Heart right ventricle (tissue), 16 donors: ENCODE data around the gene ERFL. TPM values are rescaled to one million over a fixed set of nuclear protein-coding genes. Genes with fewer than 3 reads are reported as not detected.

Experiments used
- ATAC-seq, 8 donors: fragments of 200-7000 bp; cut with Tn5 transposase; one replicate each; pipeline ENCODE4 v1.9.1; 2020; ENCODE audit warnings: mild to moderate bottlenecking in 8 of 8, moderate library complexity in 8 of 8, moderate number of reproducible peaks in 1 of 8
- DNase-seq, 2 donors: peaks; one replicate each; pipeline ENCODE4 v3.0.0-alpha.2; 2020
- H3K27ac ChIP-seq, 10 donors: fragments of 200-600 bp; sonication (generic) in 2 of 10; one replicate each; pipeline versions ENCODE4 v1.5.0 to v1.8.0; 2020 to 2022; ENCODE audit warnings: mild to moderate bottlenecking in 3 of 10
- H3K27me3 ChIP-seq, 7 donors: fragments of 200-600 bp; one replicate each; pipeline ENCODE4 v1.8.0; 2021 to 2022; ENCODE audit warnings: mild to moderate bottlenecking in 2 of 7
- H3K36me3 ChIP-seq, 9 donors: fragments of 200-600 bp; sonication (generic) in 1 of 9; one replicate each; pipeline versions ENCODE4 v1.5.0 to v1.8.0; 2020 to 2022; ENCODE audit warnings: mild to moderate bottlenecking in 2 of 9
- H3K4me1 ChIP-seq, 9 donors: fragments of 200-600 bp; sonication (generic) in 1 of 9; one replicate each; pipeline versions ENCODE4 v1.5.0 to v1.8.0; 2020 to 2022; ENCODE audit warnings: mild to moderate bottlenecking in 4 of 9
- H3K4me3 ChIP-seq, 10 donors: fragments of 200-600 bp; sonication (generic) in 2 of 10; one replicate each; pipeline versions ENCODE4 v1.5.0 to v1.8.0; 2020 to 2022; ENCODE audit warnings: mild to moderate bottlenecking in 7 of 10, moderate library complexity in 2 of 10
- H3K9me3 ChIP-seq, 11 donors: fragments of 200-600 bp in 10 of 11; sonication (generic) in 2 of 11; one replicate each; pipeline versions ENCODE4 v1.5.0 to v1.8.0; 2013 to 2022; ENCODE audit warnings: mild to moderate bottlenecking in 2 of 11, control low read depth in 1 of 11, moderate library complexity in 1 of 11
- WGBS, 2 donors: extraction: QIAGEN DNeasy Blood & Tissue Kit; methylation state at CpG; one replicate each; pipeline ENCODE4 v1.1.7; 2013; ENCODE audit warnings: inconsistent platforms in 1 of 2; 5-methylcytosine and 5-hydroxymethylcytosine counted together
- intact Hi-C, 10 donors: fragments of 100-400 bp; cut with DNase I; formaldehyde crosslinking; loops; one replicate each; pipeline versions ENCODE4 v1.11.1 to v1.14.2; 2022
- polyA plus RNA-seq, 2 donors: library from polyadenylated mRNA; stranded (reverse); fragments of 200-250 nt; gene quantifications; one replicate each; pipeline ENCODE4 v1.2.3, GENCODE V29; 2013
- total RNA-seq, 10 donors: library from RNA; stranded (reverse); fragmentation: NEBNext Ultra II Directional in 3 of 10; extraction: Animal tissue kit (Norgen Biotek cat#: 25700) in 3 of 10; gene quantifications; one replicate each; pipeline versions ENCODE4 v1.2.1 to v1.2.4, GENCODE V29; 2021 to 2023
- TF ChIP-seq, protein P1 (sequence below), 9 donors: fragments of 200-600 bp; sonication (generic) in 2 of 9; IDR thresholded peaks; one replicate each; pipeline versions ENCODE4 v1.5.0 to v1.8.0; 2021 to 2022; ENCODE audit warnings: antibody characterized with exemption in 9 of 9, mild to moderate bottlenecking in 5 of 9, moderate library complexity in 1 of 9
- donor health status: Arrhythmogenic right ventricular cardiomyopathy.
- donor health status: ischemic (EF 13 %, LVEDD 7.1; RV severe dilation, severe dysfunction).
- donor health status: healthy with polysubstance abuse.
- donor health status: DM: no; HTN: yes; CAD: no.
- donor health status: DM: no; HTN: no; CAD: no.
- donor health status: ischemic (EF 25% LVEDD 6.9; RV normal size, moderate dysfunction).
- donor health status: ischemic (EF 25% LVEDD 5.7; RV mildly dilated, moderate dysfunction).
- donor health status: healthy.
- donor health status: DM: yes; HTN: yes; CAD: no.
- donor health status: Ischemic cardiomyopathy.
- donor health status: ischemic (EF 35%, LVEDD 5.7; RV mildly dilated, moderate dysfunction).
- donor health status: nonischemic (EF 11% LVEDD 7.7; RV severe dilation, severe dysfunction).
- donor health status: DM: yes; HTN: yes; CAD: no.
- donor health status: PGD.
- donor health status: ischemic (EF 29% LVEDD 5.4; RV normal size, mild dysfunction).
- donor health status: nonischemic (EF 23%, LVEDD 6.1; RV moderate dilation, normal function).

Gene ERFL
- total and polyA plus RNA-seq, 12 donors, result 0.04 to 0.22 (median 0.13) TPM; not detected in 7

DNA sequence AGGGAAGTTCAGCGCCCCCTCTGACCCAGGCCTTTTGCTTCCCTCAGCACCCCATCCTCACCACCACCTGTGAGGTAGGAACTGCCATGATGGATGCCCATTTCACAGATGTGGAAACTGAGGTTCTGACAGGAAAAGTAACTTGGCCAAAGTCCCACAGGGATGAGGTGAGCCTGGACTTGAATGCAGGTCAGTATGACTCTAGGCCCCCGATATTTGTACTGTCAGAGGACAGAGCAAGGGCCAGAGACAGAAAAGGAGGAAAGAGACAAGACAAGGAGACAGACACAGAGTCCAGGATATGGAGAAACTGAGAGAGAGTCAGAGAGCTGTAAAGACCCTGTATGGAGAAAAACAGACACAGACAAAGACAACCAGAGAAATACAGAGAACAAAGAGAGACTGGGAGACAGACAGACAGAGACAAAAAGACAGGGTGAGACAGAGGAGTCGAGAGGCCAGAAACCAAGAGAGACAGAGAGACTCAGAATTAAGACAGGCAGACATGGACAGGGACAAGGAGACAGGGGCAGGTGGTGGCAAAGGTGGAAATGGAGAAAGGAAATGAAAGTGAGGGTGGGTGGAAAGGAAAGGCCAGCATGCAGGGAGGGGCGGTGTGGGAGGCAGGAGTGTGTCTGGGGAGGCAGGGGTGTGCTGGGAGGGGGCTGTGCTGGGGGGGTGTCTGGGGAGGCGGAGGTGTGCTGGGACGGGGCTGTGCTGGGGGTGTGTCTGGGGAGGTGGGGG, 5.0 kb downstream of the ERFL start:
- no peaks in the 10 kb centered on the region for H3K9me3 ChIP-seq
- WGBS, 2 donors, result 24 to 29% methylated on average over 6 of the region's 6 CpGs
- no peaks in the 10 kb centered on the region for H3K36me3 ChIP-seq
- DNase-seq, result no peak
- peaks cover 0 to 8% (median 6%) of the 10 kb centered on the region in 9 donors for H3K4me1 ChIP-seq
- TF ChIP-seq, protein P1, sequence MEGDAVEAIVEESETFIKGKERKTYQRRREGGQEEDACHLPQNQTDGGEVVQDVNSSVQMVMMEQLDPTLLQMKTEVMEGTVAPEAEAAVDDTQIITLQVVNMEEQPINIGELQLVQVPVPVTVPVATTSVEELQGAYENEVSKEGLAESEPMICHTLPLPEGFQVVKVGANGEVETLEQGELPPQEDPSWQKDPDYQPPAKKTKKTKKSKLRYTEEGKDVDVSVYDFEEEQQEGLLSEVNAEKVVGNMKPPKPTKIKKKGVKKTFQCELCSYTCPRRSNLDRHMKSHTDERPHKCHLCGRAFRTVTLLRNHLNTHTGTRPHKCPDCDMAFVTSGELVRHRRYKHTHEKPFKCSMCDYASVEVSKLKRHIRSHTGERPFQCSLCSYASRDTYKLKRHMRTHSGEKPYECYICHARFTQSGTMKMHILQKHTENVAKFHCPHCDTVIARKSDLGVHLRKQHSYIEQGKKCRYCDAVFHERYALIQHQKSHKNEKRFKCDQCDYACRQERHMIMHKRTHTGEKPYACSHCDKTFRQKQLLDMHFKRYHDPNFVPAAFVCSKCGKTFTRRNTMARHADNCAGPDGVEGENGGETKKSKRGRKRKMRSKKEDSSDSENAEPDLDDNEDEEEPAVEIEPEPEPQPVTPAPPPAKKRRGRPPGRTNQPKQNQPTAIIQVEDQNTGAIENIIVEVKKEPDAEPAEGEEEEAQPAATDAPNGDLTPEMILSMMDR (IDR thresholded peaks at IDR 0.05), result no peak
- no peak for ATAC-seq
- H3K27me3 ChIP-seq, result peaks cover 38 to 96% (median 91%) of the 10 kb centered on the region in 7 donors
- intact Hi-C loops, result no loop called here
- H3K27ac ChIP-seq, result no peak overlapping the region
- no peak overlapping the region for H3K4me3 ChIP-seq

DNA sequence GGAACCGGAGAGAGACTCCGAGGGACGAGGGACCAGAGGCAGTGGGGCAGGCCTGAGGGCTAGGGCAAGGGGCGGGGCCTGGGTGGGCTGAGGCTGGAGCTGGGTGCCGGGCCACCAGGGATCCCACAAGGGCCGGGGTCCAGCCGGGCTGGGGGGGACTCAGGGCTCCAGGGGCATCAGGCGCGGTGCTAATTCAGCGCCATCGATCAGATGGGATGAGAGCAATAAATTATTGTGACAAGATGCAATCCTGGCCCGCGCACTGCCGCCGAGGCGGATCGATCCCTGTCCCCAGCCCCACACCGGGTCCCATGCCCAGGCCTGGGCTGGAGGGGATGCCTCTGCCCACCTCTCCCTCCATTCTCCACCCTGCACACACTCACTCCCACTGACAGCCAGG, 5.7 kb downstream of the ERFL start:
- TF ChIP-seq, protein P1 (IDR thresholded peaks at IDR 0.05), result no peak
- peaks cover 0 to 1% (median 0%) of the 10 kb centered on the region in 9 donors for H3K4me1 ChIP-seq
- no peak overlapping the region for H3K27ac ChIP-seq
- no peak overlapping the region for H3K4me3 ChIP-seq
- no peaks in the 10 kb centered on the region for H3K9me3 ChIP-seq
- ATAC-seq (no peak), DNase-seq (no peak)
- WGBS, 2 donors, result 7 to 14% methylated on average over 18 of the region's 18 CpGs
- intact Hi-C loops, result no loop called here
- H3K27me3 ChIP-seq, result peaks cover 31 to 96% (median 91%) of the 10 kb centered on the region in 7 donors
- H3K36me3 ChIP-seq, result no peaks in the 10 kb centered on the region

DNA sequence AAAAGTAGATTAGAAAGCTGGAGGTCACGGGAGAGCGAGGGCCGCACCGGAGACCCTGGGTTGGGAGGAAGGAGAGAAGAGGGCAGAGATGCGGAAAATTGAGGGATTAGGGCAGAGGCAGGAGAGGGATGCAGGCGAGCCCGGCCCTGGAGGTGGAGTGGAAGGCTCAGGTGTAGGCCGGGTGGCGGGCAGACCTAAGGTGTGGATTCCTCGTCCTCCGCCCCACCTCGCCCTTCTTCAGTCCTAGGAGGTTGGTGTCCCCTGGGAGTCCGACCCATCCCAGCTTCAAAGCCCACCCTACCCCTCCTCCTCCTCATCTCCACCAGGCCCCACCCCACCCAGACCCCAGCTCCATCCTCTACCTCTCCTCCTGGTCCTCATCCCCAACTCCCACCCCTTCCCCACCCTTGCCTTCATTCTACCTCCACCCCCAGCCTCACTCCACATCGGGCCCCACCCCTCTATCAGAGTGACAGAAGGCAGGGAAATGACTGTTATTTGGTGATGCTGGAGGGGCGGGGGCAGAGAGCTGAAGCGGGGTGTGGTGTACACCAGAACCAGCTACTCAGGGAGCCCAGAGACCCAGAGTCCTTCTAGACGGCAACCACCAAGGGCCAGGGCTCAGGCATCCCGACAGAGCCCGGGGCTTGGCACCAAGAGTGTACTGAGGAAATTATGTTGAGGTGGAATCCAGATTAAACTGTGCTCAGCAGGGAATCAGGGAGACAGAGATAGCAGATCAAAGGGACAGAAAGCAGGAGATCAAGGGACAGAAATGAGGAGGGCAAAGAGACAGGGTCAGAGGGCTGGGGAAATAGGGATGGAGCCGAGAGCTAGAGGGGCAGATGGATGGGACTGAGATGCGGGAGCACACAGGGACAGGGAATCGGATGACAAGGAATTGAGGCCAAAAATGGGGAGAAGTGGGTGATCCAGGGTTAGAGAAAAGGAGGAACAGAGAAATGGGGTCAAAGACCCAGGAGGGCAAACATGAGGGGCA, 6.4 kb downstream of the ERFL start:
- ATAC-seq (no peak), DNase-seq (no peak)
- H3K36me3 ChIP-seq, result no peaks in the 10 kb centered on the region
- no peak overlapping the region for H3K27ac ChIP-seq
- no peak overlapping the region for H3K4me3 ChIP-seq
- intact Hi-C loops, result no loop called here
- 7 to 10% methylated on average over 20 to 22 of the region's 22 CpGs for WGBS, 2 donors
- no peaks in the 10 kb centered on the region for H3K4me1 ChIP-seq
- no peaks in the 10 kb centered on the region for H3K9me3 ChIP-seq
- H3K27me3 ChIP-seq, result peaks cover 26 to 96% (median 91%) of the 10 kb centered on the region in 7 donors
- TF ChIP-seq, protein P1 (IDR thresholded peaks at IDR 0.05), result no peak

DNA sequence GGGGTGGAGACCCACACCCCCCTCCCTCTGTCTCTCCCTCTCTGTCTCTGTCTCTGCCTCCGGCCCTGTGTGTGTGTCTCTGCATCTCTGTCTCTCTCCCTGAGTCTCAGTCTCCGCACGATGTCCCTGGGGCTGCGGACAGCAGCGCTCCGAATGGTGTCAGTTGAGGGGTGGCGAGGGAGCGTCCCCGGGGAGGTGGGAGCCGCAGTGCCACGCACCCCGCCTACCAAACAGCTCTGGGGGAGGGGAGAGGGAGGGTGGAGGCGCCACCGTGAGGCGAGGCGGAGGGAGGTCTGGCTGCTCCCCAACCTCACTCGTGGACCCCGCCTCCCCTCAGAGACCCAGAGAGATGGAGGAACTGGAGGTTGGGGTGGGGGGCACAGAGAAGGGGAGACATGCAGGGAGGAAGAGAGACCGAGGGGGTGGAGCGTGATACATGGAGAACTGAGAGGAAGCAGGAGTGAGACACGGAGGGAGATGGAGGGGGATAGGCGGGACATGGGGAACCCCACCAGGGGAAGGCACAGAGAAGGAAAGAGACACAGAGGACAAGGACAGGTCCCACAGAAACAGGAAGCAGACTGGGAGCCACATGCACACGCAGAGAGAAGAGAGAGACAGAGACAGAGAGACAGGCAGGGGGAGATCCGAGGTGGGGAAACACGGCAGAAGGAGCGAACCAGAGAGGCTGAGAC, 7.2 kb downstream of the ERFL start:
- peaks cover 18 to 96% (median 91%) of the 10 kb centered on the region in 7 donors for H3K27me3 ChIP-seq
- 5 to 8% methylated on average over 26 of the region's 26 CpGs for WGBS, 2 donors
- DNase-seq, result no peak
- no peaks in the 10 kb centered on the region for H3K4me1 ChIP-seq
- TF ChIP-seq, protein P1 (IDR thresholded peaks at IDR 0.05), result no peak
- ATAC-seq, result no peak
- H3K4me3 ChIP-seq, result no peak overlapping the region
- H3K9me3 ChIP-seq, result no peaks in the 10 kb centered on the region
- intact Hi-C loops, result no loop called here
- H3K36me3 ChIP-seq, result no peaks in the 10 kb centered on the region
- H3K27ac ChIP-seq, result no peak overlapping the region
